ENCODE data around the gene ELOA. TPM values are rescaled to one million over a fixed set of nuclear protein-coding genes. Genes with fewer than 3 reads are reported as not detected.

Gene ELOA
- total and polyA plus RNA-seq, 2 of the 13 experiments (the other 11 are each of a cell fraction or from before 2014, with no cell fraction given), result 14.2 to 28.5 TPM

GRCh38 chr1:23719162-23719820 lies 24.0 kb upstream of the ELOA start:
- Histone ChIP-seq H3K27ac (ENCODE audit: extremely low read length, insufficient read depth, low read length) (no peak overlapping the region), H3K4me1 (ENCODE audit: insufficient read depth, low read length) (0 out of 2 replicates have a peak, but pooled peaks cover 5% of the 10 kb centered on the region), H3K9ac (ENCODE audit: insufficient read depth, low read depth, low read length) (no peak overlapping the region), H3K27me3 (ENCODE audit: control insufficient read depth in 1 of 2, insufficient read depth in 2 of 2, low read length in 2 of 2) (no peaks in the 10 kb centered on the region), H3K36me3 (replicated peaks in 1 of 2; ENCODE audit: control insufficient read depth in 1 of 2, insufficient read depth in 2 of 2, low read length in 2 of 2) (no peaks in the 10 kb centered on the region), H3K4me2 (ENCODE audit: low read depth, low read length) (no peak overlapping the region), H3K9me3 (ENCODE audit: low read length) (no peaks in the 10 kb centered on the region), H4K20me1 (ENCODE audit: insufficient read depth, low read length) (peaks cover 3% of the 10 kb centered on the region; the same call in 1 of the 2 replicates), H3K79me2 (ENCODE audit: insufficient read depth, low read length) (peaks cover 3% of the 10 kb centered on the region), H2AFZ (ENCODE audit: low read length) (no peak overlapping the region), H3K4me3 (replicated peaks in 1 of 3; ENCODE audit: insufficient read depth in 1 of 3, low read depth in 2 of 3, low read length in 3 of 3) (no peak overlapping the region)
- intact Hi-C loops (cut with micrococcal nuclease; ENCODE audit: unreplicated experiment) (no loop called here), in situ Hi-C loops (cut with HindIII; ENCODE audit: extremely low pct_ligation_motif_present, low pct_unique_long_range_greater_than_20kb) (no loop called here)
- DNase-seq (ENCODE audit: low spot score) (no peak), FAIRE-seq (no peak), ATAC-seq (no peak)
- no peak for TF ChIP-seq STAT5B (CRISPR knock-in tag; IDR thresholded peaks at IDR 0.05)
- TF ChIP-seq ZNF292 (CRISPR knock-in tag; IDR thresholded peaks at IDR 0.05; ENCODE audit: borderline replicate concordance, low read depth), result no peak
- TF ChIP-seq, protein P1, sequence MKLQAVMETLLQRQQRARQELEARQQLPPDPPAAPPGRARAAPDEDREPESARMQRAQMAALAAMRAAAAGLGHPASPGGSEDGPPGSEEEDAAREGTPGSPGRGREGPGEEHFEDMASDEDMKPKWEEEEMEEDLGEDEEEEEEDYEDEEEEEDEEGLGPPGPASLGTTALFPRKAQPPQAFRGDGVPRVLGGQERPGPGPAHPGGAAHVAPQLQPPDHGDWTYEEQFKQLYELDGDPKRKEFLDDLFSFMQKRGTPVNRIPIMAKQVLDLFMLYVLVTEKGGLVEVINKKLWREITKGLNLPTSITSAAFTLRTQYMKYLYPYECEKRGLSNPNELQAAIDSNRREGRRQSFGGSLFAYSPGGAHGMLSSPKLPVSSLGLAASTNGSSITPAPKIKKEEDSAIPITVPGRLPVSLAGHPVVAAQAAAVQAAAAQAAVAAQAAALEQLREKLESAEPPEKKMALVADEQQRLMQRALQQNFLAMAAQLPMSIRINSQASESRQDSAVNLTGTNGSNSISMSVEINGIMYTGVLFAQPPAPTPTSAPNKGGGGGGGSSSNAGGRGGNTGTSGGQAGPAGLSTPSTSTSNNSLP (IDR thresholded peaks at IDR 0.05; ENCODE audit: low read depth, low read length), result no peak
- TF ChIP-seq, protein P2, sequence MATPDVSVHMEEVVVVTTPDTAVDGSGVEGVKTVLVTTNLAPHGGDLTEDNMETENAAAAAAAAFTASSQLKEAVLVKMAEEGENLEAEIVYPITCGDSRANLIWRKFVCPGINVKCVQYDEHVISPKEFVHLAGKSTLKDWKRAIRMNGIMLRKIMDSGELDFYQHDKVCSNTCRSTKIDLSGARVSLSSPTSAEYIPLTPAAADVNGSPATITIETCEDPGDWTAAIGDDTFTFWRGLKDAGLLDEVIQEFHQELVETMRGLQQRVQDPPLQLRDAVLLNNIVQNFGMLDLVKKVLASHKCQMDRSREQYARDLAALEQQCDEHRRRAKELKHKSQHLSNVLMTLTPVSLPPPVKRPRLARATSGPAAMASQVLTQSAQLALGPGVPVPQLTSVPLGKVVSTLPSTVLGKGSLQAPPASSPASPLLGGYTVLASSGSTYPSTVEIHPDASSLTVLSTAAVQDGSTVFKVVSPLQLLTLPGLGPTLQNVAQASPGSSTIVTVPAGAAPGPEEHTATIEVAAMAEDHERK (CRISPR knock-in tag; IDR thresholded peaks at IDR 0.05; ENCODE audit: low read depth), result no peak
- TF ChIP-seq, protein P3, sequence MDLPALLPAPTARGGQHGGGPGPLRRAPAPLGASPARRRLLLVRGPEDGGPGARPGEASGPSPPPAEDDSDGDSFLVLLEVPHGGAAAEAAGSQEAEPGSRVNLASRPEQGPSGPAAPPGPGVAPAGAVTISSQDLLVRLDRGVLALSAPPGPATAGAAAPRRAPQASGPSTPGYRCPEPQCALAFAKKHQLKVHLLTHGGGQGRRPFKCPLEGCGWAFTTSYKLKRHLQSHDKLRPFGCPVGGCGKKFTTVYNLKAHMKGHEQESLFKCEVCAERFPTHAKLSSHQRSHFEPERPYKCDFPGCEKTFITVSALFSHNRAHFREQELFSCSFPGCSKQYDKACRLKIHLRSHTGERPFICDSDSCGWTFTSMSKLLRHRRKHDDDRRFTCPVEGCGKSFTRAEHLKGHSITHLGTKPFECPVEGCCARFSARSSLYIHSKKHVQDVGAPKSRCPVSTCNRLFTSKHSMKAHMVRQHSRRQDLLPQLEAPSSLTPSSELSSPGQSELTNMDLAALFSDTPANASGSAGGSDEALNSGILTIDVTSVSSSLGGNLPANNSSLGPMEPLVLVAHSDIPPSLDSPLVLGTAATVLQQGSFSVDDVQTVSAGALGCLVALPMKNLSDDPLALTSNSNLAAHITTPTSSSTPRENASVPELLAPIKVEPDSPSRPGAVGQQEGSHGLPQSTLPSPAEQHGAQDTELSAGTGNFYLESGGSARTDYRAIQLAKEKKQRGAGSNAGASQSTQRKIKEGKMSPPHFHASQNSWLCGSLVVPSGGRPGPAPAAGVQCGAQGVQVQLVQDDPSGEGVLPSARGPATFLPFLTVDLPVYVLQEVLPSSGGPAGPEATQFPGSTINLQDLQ (CRISPR knock-in tag; IDR thresholded peaks at IDR 0.05), result no peak
- no peak for TF ChIP-seq RFXANK (CRISPR knock-in tag; IDR thresholded peaks at IDR 0.05)
- TF ChIP-seq HCFC1 (IDR thresholded peaks at IDR 0.05; ENCODE audit: low read depth, low read length), result no peak
- CTCF ChIA-PET (ENCODE audit: low intra/inter-chr PET ratio, low total read pairs), result no interaction called here
- no TSS peak for BruUV-seq (replicated peaks)
- 89% methylated on average over 3 of the region's 3 CpGs for WGBS (ENCODE audit: low lambda C conversion rate)
- POLR2A ChIA-PET, result no interaction called here
